Esophagus squamous epithelium (tissue), 4 donors: ENCODE results near the gene HGF.

ENCODE experiments used
- POLR2A ChIP-seq, 4 donors: fragments of 450-650 bp; IDR thresholded peaks; one replicate each; pipeline ENCODE4 v1.6.1; 2017; ENCODE audit warnings: antibody characterized with exemption in 4 of 4, mild to moderate bottlenecking in 4 of 4, moderate library complexity in 3 of 4
- TF ChIP-seq, protein P1 (sequence below), 6 experiments: fragments of 450-650 bp in 4 of 6; fragments of 200-600 bp in 2 of 6; sonication (generic) in 2 of 6; IDR thresholded peaks; one replicate each; pipeline ENCODE4 v1.5.1; 2016 to 2019; ENCODE audit warnings: antibody characterized with exemption in 6 of 6, mild to moderate bottlenecking in 4 of 6, moderate library complexity in 4 of 6

DNA sequence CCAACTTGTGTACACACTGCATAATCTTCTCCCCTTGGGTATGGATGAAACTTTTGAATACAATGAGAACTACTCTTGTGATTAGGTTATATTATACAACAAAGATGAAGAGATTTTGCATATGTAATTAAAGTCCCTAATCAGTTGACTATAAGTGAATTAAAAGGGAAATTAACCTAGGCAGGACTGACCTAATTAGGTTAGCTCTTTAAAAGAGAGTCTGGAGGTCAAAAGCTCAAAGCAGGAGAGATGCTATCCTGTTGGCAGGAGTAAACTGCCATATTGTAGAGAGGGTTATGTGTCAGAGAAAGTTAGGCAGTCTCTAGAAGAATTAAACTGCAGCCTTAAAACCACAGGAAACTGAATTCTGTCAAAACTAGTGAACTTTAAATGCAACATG, 29.4 kb downstream of the HGF start:
- TF ChIP-seq, protein P1, sequence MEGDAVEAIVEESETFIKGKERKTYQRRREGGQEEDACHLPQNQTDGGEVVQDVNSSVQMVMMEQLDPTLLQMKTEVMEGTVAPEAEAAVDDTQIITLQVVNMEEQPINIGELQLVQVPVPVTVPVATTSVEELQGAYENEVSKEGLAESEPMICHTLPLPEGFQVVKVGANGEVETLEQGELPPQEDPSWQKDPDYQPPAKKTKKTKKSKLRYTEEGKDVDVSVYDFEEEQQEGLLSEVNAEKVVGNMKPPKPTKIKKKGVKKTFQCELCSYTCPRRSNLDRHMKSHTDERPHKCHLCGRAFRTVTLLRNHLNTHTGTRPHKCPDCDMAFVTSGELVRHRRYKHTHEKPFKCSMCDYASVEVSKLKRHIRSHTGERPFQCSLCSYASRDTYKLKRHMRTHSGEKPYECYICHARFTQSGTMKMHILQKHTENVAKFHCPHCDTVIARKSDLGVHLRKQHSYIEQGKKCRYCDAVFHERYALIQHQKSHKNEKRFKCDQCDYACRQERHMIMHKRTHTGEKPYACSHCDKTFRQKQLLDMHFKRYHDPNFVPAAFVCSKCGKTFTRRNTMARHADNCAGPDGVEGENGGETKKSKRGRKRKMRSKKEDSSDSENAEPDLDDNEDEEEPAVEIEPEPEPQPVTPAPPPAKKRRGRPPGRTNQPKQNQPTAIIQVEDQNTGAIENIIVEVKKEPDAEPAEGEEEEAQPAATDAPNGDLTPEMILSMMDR (IDR thresholded peaks at IDR 0.05) = no peak
- TF ChIP-seq POLR2A (IDR thresholded peaks at IDR 0.05) = no peak
